ENCODE data around the gene RIPK3. TPM values are rescaled to one million over a fixed set of nuclear protein-coding genes. Genes with fewer than 3 reads are reported as not detected.

The RIPK3 gene
- total RNA-seq, 3 donors from 2014 or later: 5.9 to 8.0 (median 6.2) TPM

GRCh38 chr14:24327303-24327702 lies 12.5 kb downstream of the RIPK3 start:
- ATAC-seq (no peak), DNase-seq (no peak)
- H3K27me3 Mint-ChIP-seq (ENCODE audit: low read depth): peaks cover 4% of the 10 kb centered on the region
- peaks cover 43% of the 10 kb centered on the region for H3K4me1 Mint-ChIP-seq (ENCODE audit: low read depth)
- H3K9me3 Mint-ChIP-seq: no peaks in the 10 kb centered on the region
- H3K4me3 Mint-ChIP-seq: no peak overlapping the region
- no peaks in the 10 kb centered on the region for H3K36me3 Mint-ChIP-seq (ENCODE audit: insufficient read depth)

- H3K27me3 Mint-ChIP-seq (ENCODE audit: low read depth): peaks cover 3% of the 10 kb centered on the region
- no peak for DNase-seq
- no peak overlapping the region for H3K4me3 Mint-ChIP-seq
- no peaks in the 10 kb centered on the region for H3K36me3 Mint-ChIP-seq (ENCODE audit: insufficient read depth)
- no peak for ATAC-seq
- no peaks in the 10 kb centered on the region for H3K9me3 Mint-ChIP-seq
- H3K4me1 Mint-ChIP-seq (ENCODE audit: low read depth): peaks cover 33% of the 10 kb centered on the region
These were observed 13.8 kb downstream of the RIPK3 start for GRCh38 chr14:24325963-24326362.

GRCh38 chr14:24325041-24325530 lies 14.7 kb downstream of the RIPK3 start:
- H3K36me3 Mint-ChIP-seq (ENCODE audit: insufficient read depth): no peaks in the 10 kb centered on the region
- ATAC-seq (no peak), DNase-seq (no peak)
- no peak overlapping the region for H3K4me3 Mint-ChIP-seq
- H3K27me3 Mint-ChIP-seq (ENCODE audit: low read depth): peaks cover 3% of the 10 kb centered on the region
- no peaks in the 10 kb centered on the region for H3K9me3 Mint-ChIP-seq
- H3K4me1 Mint-ChIP-seq (ENCODE audit: low read depth): peaks cover 26% of the 10 kb centered on the region

- ATAC-seq: no peak
- Mint-ChIP-seq H3K27me3 (ENCODE audit: low read depth) (peaks cover 3% of the 10 kb centered on the region), H3K9me3 (no peaks in the 10 kb centered on the region), H3K4me3 (no peak overlapping the region), H3K36me3 (ENCODE audit: insufficient read depth) (no peaks in the 10 kb centered on the region), H3K4me1 (ENCODE audit: low read depth) (peaks cover 18% of the 10 kb centered on the region)
- DNase-seq: no peak
These were observed 15.8 kb downstream of the RIPK3 start for GRCh38 chr14:24324024-24324423.

GRCh38 chr14:24323341-24323740 lies 16.4 kb downstream of the RIPK3 start:
- H3K27me3 Mint-ChIP-seq (ENCODE audit: low read depth): no peaks in the 10 kb centered on the region
- no peaks in the 10 kb centered on the region for H3K36me3 Mint-ChIP-seq (ENCODE audit: insufficient read depth)
- H3K4me1 Mint-ChIP-seq (ENCODE audit: low read depth): peaks cover 11% of the 10 kb centered on the region
- DNase-seq (no peak), ATAC-seq (no peak)
- H3K9me3 Mint-ChIP-seq: no peaks in the 10 kb centered on the region
- H3K4me3 Mint-ChIP-seq: no peak overlapping the region

GRCh38 chr14:24322672-24323071 lies 17.1 kb downstream of the RIPK3 start:
- no peaks in the 10 kb centered on the region for H3K27me3 Mint-ChIP-seq (ENCODE audit: low read depth)
- H3K4me1 Mint-ChIP-seq (ENCODE audit: low read depth): peaks cover 8% of the 10 kb centered on the region
- H3K36me3 Mint-ChIP-seq (ENCODE audit: insufficient read depth): no peaks in the 10 kb centered on the region
- H3K9me3 Mint-ChIP-seq: no peaks in the 10 kb centered on the region
- H3K4me3 Mint-ChIP-seq: no peak overlapping the region
- no peak for ATAC-seq
- no peak for DNase-seq

- ATAC-seq: no peak
- Mint-ChIP-seq H3K27me3 (ENCODE audit: low read depth) (no peaks in the 10 kb centered on the region), H3K36me3 (ENCODE audit: insufficient read depth) (no peaks in the 10 kb centered on the region), H3K4me3 (no peak overlapping the region), H3K9me3 (no peaks in the 10 kb centered on the region), H3K4me1 (ENCODE audit: low read depth) (peaks cover 8% of the 10 kb centered on the region)
- no peak for DNase-seq
These were observed 18.4 kb downstream of the RIPK3 start for GRCh38 chr14:24321212-24321975.

- DNase-seq: no peak
- H3K4me1 Mint-ChIP-seq (ENCODE audit: low read depth): peaks cover 41% of the 10 kb centered on the region
- H3K4me3 Mint-ChIP-seq: no peak overlapping the region
- no peaks in the 10 kb centered on the region for H3K27me3 Mint-ChIP-seq (ENCODE audit: low read depth)
- peak; percentile 42 to 47 for ATAC-seq
- no peaks in the 10 kb centered on the region for H3K36me3 Mint-ChIP-seq (ENCODE audit: insufficient read depth)
- H3K9me3 Mint-ChIP-seq: no peaks in the 10 kb centered on the region
These were observed 22.5 kb downstream of the RIPK3 start for GRCh38 chr14:24317141-24317928.

GRCh38 chr14:24316597-24316950 lies 23.2 kb downstream of the RIPK3 start:
- no peak overlapping the region for H3K4me3 Mint-ChIP-seq
- no peaks in the 10 kb centered on the region for H3K9me3 Mint-ChIP-seq
- no peak for ATAC-seq
- peaks cover 49% of the 10 kb centered on the region for H3K4me1 Mint-ChIP-seq (ENCODE audit: low read depth)
- no peaks in the 10 kb centered on the region for H3K36me3 Mint-ChIP-seq (ENCODE audit: insufficient read depth)
- no peaks in the 10 kb centered on the region for H3K27me3 Mint-ChIP-seq (ENCODE audit: low read depth)
- DNase-seq: no peak

GRCh38 chr14:24315807-24316596 lies 23.8 kb downstream of the RIPK3 start:
- DNase-seq: no peak
- Mint-ChIP-seq H3K36me3 (ENCODE audit: insufficient read depth) (no peaks in the 10 kb centered on the region), H3K4me1 (ENCODE audit: low read depth) (peaks cover 51% of the 10 kb centered on the region), H3K27me3 (ENCODE audit: low read depth) (no peaks in the 10 kb centered on the region), H3K4me3 (no peak overlapping the region), H3K9me3 (no peaks in the 10 kb centered on the region)
- no peak for ATAC-seq

- Mint-ChIP-seq H3K36me3 (ENCODE audit: insufficient read depth) (no peaks in the 10 kb centered on the region), H3K9me3 (no peaks in the 10 kb centered on the region), H3K4me1 (ENCODE audit: low read depth) (peaks cover 54% of the 10 kb centered on the region), H3K27me3 (ENCODE audit: low read depth) (no peaks in the 10 kb centered on the region), H3K4me3 (no peak overlapping the region)
- ATAC-seq (no peak), DNase-seq (no peak)
These were observed 24.5 kb downstream of the RIPK3 start for GRCh38 chr14:24315243-24315806.

GRCh38 chr14:24314377-24315193 lies 25.2 kb downstream of the RIPK3 start:
- DNase-seq (no peak), ATAC-seq (no peak)
- Mint-ChIP-seq H3K4me1 (ENCODE audit: low read depth) (peaks cover 61% of the 10 kb centered on the region), H3K9me3 (no peaks in the 10 kb centered on the region), H3K27me3 (ENCODE audit: low read depth) (no peaks in the 10 kb centered on the region), H3K4me3 (peak overlapping the region; percentile 25), H3K36me3 (ENCODE audit: insufficient read depth) (no peaks in the 10 kb centered on the region)

GRCh38 chr14:24313913-24314312 lies 25.9 kb downstream of the RIPK3 start:
- no peaks in the 10 kb centered on the region for H3K36me3 Mint-ChIP-seq (ENCODE audit: insufficient read depth)
- ATAC-seq: no peak
- H3K9me3 Mint-ChIP-seq: no peaks in the 10 kb centered on the region
- DNase-seq: no peak
- H3K27me3 Mint-ChIP-seq (ENCODE audit: low read depth): no peaks in the 10 kb centered on the region
- H3K4me1 Mint-ChIP-seq (ENCODE audit: low read depth): peaks cover 66% of the 10 kb centered on the region
- H3K4me3 Mint-ChIP-seq: peak overlapping the region; percentile 25

Data from activated T-cell treated with anti-CD3 and anti-CD28 coated beads, Interleukin-2, amount 50 U/mL, for 4 hours (primary cell).